ENCODE results near the gene ZNF880. TPM values are rescaled to one million over a fixed set of nuclear protein-coding genes. Genes with fewer than 3 reads are reported as not detected.
A peak's percentile ranks its signal among the peaks of the same experiment; 100 is the strongest.

ZNF880 gene
- total and polyA plus RNA-seq, 2 of the 8 experiments (the other 6 are each of a cell fraction or from before 2014, with no cell fraction given): 11.4 to 25.9 TPM

DNA sequence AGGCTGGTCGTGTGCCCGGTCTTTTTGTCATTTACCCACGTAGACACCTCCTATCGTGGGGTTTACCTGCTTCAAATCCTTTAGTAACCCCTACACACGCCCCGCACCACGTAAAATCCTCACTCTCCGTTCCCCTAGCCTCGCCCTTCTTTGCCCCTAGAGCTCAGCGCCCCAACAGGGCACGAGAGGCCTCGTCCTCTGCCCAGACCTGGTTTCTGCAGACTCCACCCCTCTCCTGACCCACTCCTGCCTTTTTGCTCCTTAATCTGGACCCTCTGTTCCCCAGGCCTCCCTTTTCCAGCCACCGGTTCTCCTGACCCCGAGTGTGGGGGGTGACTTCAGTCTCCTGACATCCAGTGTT, 28.3 kb downstream of the ZNF880 start:
- H2BK12ac ChIP-seq (ENCODE audit: low read depth, low read length): no peak overlapping the region
- H2BK120ac ChIP-seq (replicated peaks; ENCODE audit: low read depth, low read length): no peak overlapping the region
- H3K18ac ChIP-seq (ENCODE audit: extremely low read depth, low read length): no peak overlapping the region; the same call in 1 of the 2 replicates
- no peaks in the 10 kb centered on the region; the same call in 1 of the 2 replicates for H3K23me2 ChIP-seq (ENCODE audit: low read depth, low read length)
- no peaks in the 10 kb centered on the region for H3K27me3 ChIP-seq (replicated peaks in 1 of 4; ENCODE audit: control insufficient read depth in 3 of 4, extremely low read depth in 1 of 4, insufficient read depth in 3 of 4, low read length in 3 of 4)
- no peak overlapping the region for H2AK5ac ChIP-seq (ENCODE audit: low read depth, low read length)
- H4K91ac ChIP-seq (replicated peaks; ENCODE audit: insufficient read length, low read length): no peak overlapping the region
- no peak for FAIRE-seq
- H4K20me1 ChIP-seq (replicated peaks in 1 of 2; ENCODE audit: control insufficient read depth in 1 of 2, insufficient read depth in 2 of 2, low read length in 2 of 2): no peaks in the 10 kb centered on the region
- H2BK5ac ChIP-seq (ENCODE audit: low read depth, low read length): no peak overlapping the region
- peak overlapping the region; percentile 12 for H3K56ac ChIP-seq (replicated peaks; ENCODE audit: insufficient read length, low read depth, low read length)
- peak overlapping the region; percentile 27 for H4K5ac ChIP-seq (ENCODE audit: insufficient read length, low read depth, low read length)
- peaks cover 0 to 6% (median 2%) of the 10 kb centered on the region in 4 experiments; a peak in 2 of 8 replicates for H3K36me3 ChIP-seq (ENCODE audit: control insufficient read depth in 2 of 4, insufficient read depth in 4 of 4, low read length in 3 of 4)
- DNase-seq (ENCODE audit: low read depth in 1 of 2, low spot score in 2 of 2): no peak
- H3K9ac ChIP-seq (replicated peaks in 1 of 4; ENCODE audit: extremely low read depth in 1 of 4, low read depth in 3 of 4, low read length in 3 of 4): peak overlapping the region in 3 of 4 experiments; percentile 45 to 62 (median 59); a peak in 5 of 7 replicates
- CTCF ChIA-PET (ENCODE audit: partially characterized antibody): interaction anchor here (0.5 to 2.4 kb wide), 9 partner anchors 11 to 383 kb away, joined by 3 to 7 read pairs (median 4); no protein-coding TSS in a partner anchor
- 52 to 100% methylated on average over 5 to 14 of the region's 14 CpGs for WGBS, 2 experiments (ENCODE audit: extremely low coverage in 1 of 2, insufficient coverage in 1 of 2, insufficient read length in 1 of 2, insufficient replicate concordance in 2 of 2, low coverage in 1 of 2, low lambda C conversion rate in 2 of 2, missing lambda C conversion rate in 1 of 2)
- peak overlapping the region; percentile 56 to 78 for H3K4me2 ChIP-seq (ENCODE audit: insufficient read depth in 1 of 2, low read depth in 2 of 2, low read length in 2 of 2)
- peaks cover 10 to 14% of the 10 kb centered on the region in 2 experiments for H3K9me3 ChIP-seq (ENCODE audit: insufficient read depth in 2 of 2, low read depth in 1 of 2, low read length in 1 of 2)
- H3K23ac ChIP-seq (ENCODE audit: insufficient read length): no peak overlapping the region
- H2BK15ac ChIP-seq (ENCODE audit: low read length): no peak overlapping the region
- H3K14ac ChIP-seq (ENCODE audit: insufficient read length): no peak overlapping the region
- POLR2A ChIA-PET (ENCODE audit: partially characterized antibody): interaction anchor here (0.6 to 3.0 kb wide), 13 partner anchors 9 to 258 kb away, joined by 3 to 23 read pairs (median 4); partner anchors contain the start of genes ZNF578 and ZNF616
- no peak for TF ChIP-seq NRF1 (IDR thresholded peaks at IDR 0.05; ENCODE audit: low read depth, low read length)
- TF ChIP-seq TEAD4 (IDR thresholded peaks at IDR 0.05; ENCODE audit: low read depth, low read length): no peak
- TF ChIP-seq, protein P1, sequence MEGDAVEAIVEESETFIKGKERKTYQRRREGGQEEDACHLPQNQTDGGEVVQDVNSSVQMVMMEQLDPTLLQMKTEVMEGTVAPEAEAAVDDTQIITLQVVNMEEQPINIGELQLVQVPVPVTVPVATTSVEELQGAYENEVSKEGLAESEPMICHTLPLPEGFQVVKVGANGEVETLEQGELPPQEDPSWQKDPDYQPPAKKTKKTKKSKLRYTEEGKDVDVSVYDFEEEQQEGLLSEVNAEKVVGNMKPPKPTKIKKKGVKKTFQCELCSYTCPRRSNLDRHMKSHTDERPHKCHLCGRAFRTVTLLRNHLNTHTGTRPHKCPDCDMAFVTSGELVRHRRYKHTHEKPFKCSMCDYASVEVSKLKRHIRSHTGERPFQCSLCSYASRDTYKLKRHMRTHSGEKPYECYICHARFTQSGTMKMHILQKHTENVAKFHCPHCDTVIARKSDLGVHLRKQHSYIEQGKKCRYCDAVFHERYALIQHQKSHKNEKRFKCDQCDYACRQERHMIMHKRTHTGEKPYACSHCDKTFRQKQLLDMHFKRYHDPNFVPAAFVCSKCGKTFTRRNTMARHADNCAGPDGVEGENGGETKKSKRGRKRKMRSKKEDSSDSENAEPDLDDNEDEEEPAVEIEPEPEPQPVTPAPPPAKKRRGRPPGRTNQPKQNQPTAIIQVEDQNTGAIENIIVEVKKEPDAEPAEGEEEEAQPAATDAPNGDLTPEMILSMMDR (IDR thresholded peaks at IDR 0.05; ENCODE audit: control extremely low read depth in 1 of 3, insufficient read depth in 1 of 3, low read depth in 1 of 3, low read length in 3 of 3): peak in 1 of 3 experiments; percentile 23; a peak in 1 of 4 replicates
- no peak for TF ChIP-seq EGR1 (IDR thresholded peaks at IDR 0.05; ENCODE audit: borderline replicate concordance, low read depth, low read length)
- TF ChIP-seq HDAC6 (IDR thresholded peaks at IDR 0.05; ENCODE audit: low read depth, low read length): no peak
- peak overlapping the region; percentile 21 to 71 (median 64) for H3K4me3 ChIP-seq (ENCODE audit: extremely low read depth in 1 of 4, insufficient read depth in 2 of 4, low read depth in 3 of 4, low read length in 4 of 4)
- H3K79me1 ChIP-seq (ENCODE audit: low read depth, low read length): no peaks in the 10 kb centered on the region
- peak overlapping the region; percentile 82; the same call in 1 of the 2 replicates for H2AFZ ChIP-seq (ENCODE audit: low read length)
- no peak overlapping the region for H4K8ac ChIP-seq (ENCODE audit: extremely low read depth, insufficient read depth, low read length)
- H3K79me2 ChIP-seq (ENCODE audit: control insufficient read depth in 1 of 2, insufficient read depth in 2 of 2, low read length in 2 of 2): 0 out of 4 replicates have a peak, but pooled peaks cover 0 to 6% of the 10 kb centered on the region in 2 experiments
- no peak overlapping the region for H2BK20ac ChIP-seq (ENCODE audit: low read length)
- no peaks in the 10 kb centered on the region; a peak in 2 of 7 replicates for H3K4me1 ChIP-seq (replicated peaks in 1 of 4; ENCODE audit: control insufficient read depth in 3 of 4, insufficient read depth in 4 of 4, low read length in 3 of 4)
- H3K4ac ChIP-seq (replicated peaks; ENCODE audit: insufficient read length, low read depth, low read length): no peak overlapping the region
- H3K27ac ChIP-seq (ENCODE audit: low read depth, low read length): 0 out of 2 replicates have a peak overlapping the region, but pooled peaks have one; percentile 23

Data from H1 (cell line).